DOHH2 (cell line): ENCODE results near the gene GLP2R.

Experiments used
- H3F3A ChIP-seq: fragments of 200-600 bp; sonication (generic), shearing (Covaris generic); 2 replicates; pipeline ENCODE4 v1.6.0; 2016; ENCODE audit warnings: antibody characterized with exemption, mild to moderate bottlenecking; ENCODE audit not compliant: control insufficient read depth, insufficient read depth
- H3K27ac ChIP-seq: fragments of 200-600 bp; sonication (generic); 2 replicates; pipeline ENCODE4 v1.5.1; 2014; ENCODE audit warnings: low read depth, mild to moderate bottlenecking, low read length, moderate library complexity
- H3K27me3 ChIP-seq: fragments of 200-600 bp; sonication (generic); 2 replicates; pipeline ENCODE4 v1.6.1; 2014; ENCODE audit warnings: mild to moderate bottlenecking, low read length, mixed read lengths; ENCODE audit not compliant: control insufficient read depth
- H3K36me3 ChIP-seq: fragments of 200-600 bp; sonication (generic); 2 replicates; pipeline ENCODE4 v1.6.1; 2014; ENCODE audit warnings: mild to moderate bottlenecking, low read length, moderate library complexity, mixed read lengths; ENCODE audit not compliant: control insufficient read depth
- H3K4me1 ChIP-seq: fragments of 200-600 bp; sonication (generic); 2 replicates; pipeline ENCODE4 v1.6.1; 2014; ENCODE audit warnings: mild to moderate bottlenecking, low read length, mixed read lengths; ENCODE audit not compliant: control insufficient read depth
- H3K4me2 ChIP-seq: fragments of 200-600 bp; sonication (generic); 2 replicates; pipeline ENCODE4 v1.6.0; 2014; ENCODE audit warnings: mild to moderate bottlenecking, low read length, moderate library complexity
- H3K4me3 ChIP-seq: fragments of 200-600 bp; sonication (generic); 2 replicates; pipeline ENCODE4 v1.5.1; 2014; ENCODE audit warnings: mild to moderate bottlenecking, low read length, mixed read lengths
- H3K79me2 ChIP-seq: fragments of 200-600 bp; sonication (generic); 2 replicates; pipeline ENCODE4 v1.6.1; 2014; ENCODE audit warnings: mild to moderate bottlenecking, low read length, mixed read lengths; ENCODE audit not compliant: control insufficient read depth
- H3K9me2 ChIP-seq: fragments of 200-600 bp; sonication (generic); replicated peaks from 2 replicates; pipeline ENCODE4 v1.6.1; 2014; ENCODE audit warnings: mild to moderate bottlenecking, low read length, mixed read lengths; ENCODE audit not compliant: control insufficient read depth
- H3K9me3 ChIP-seq: fragments of 200-600 bp; sonication (generic); 2 replicates; pipeline ENCODE4 v1.6.1; 2014; ENCODE audit warnings: antibody characterized with exemption, low read length, mixed read lengths; ENCODE audit not compliant: control insufficient read depth, insufficient read depth
- H4K20me1 ChIP-seq: fragments of 200-600 bp; sonication (generic); 2 replicates; pipeline ENCODE4 v1.6.0; 2014; ENCODE audit warnings: low read depth, mild to moderate bottlenecking, antibody characterized with exemption, low read length, moderate library complexity; ENCODE audit not compliant: control insufficient read depth, insufficient read depth
- EZH2phosphoT487 ChIP-seq: fragments of 200-600 bp; sonication (generic); IDR thresholded peaks from 2 replicates; pipeline ENCODE4 v1.6.1; 2017; ENCODE audit warnings: borderline replicate concordance, mild to moderate bottlenecking, antibody characterized with exemption, low read length, moderate library complexity, mixed read lengths
- TF ChIP-seq, protein P1 (sequence below): fragments of 200-600 bp; sonication (generic); IDR thresholded peaks from one replicate; pipeline ENCODE4 v1.5.1; 2014; ENCODE audit warnings: antibody characterized with exemption, mild to moderate bottlenecking, low read depth, low read length; ENCODE audit not compliant: poor library complexity, severe bottlenecking

GLP2R gene

DNA sequence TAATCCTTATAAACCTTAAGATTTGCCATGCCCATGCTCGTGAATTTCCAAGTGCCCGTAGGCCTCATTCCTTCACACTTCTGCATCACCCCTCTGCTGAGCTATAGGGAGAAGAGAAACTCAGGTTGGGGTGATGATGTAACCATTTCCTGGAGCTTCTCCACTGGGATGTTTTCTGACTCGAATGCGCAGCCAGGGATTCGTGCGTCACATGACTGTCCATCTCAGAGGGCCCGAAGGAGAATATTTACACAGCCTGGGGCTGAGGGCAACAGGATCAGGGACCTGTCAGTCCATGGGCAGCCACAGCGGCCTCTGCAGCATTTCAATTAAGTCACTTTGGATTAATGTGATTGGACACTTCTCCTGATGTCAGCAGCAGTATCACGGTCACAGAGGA, 12.6 kb upstream of the GLP2R start:
- TF ChIP-seq, protein P1, sequence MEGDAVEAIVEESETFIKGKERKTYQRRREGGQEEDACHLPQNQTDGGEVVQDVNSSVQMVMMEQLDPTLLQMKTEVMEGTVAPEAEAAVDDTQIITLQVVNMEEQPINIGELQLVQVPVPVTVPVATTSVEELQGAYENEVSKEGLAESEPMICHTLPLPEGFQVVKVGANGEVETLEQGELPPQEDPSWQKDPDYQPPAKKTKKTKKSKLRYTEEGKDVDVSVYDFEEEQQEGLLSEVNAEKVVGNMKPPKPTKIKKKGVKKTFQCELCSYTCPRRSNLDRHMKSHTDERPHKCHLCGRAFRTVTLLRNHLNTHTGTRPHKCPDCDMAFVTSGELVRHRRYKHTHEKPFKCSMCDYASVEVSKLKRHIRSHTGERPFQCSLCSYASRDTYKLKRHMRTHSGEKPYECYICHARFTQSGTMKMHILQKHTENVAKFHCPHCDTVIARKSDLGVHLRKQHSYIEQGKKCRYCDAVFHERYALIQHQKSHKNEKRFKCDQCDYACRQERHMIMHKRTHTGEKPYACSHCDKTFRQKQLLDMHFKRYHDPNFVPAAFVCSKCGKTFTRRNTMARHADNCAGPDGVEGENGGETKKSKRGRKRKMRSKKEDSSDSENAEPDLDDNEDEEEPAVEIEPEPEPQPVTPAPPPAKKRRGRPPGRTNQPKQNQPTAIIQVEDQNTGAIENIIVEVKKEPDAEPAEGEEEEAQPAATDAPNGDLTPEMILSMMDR, result no peak
- no peak for TF ChIP-seq EZH2phosphoT487
- no peak overlapping the region for H3K4me3 ChIP-seq
- H3K27me3 ChIP-seq, result no peaks in the 10 kb centered on the region
- H3K9me3 ChIP-seq, result no peaks in the 10 kb centered on the region
- no peaks in the 10 kb centered on the region for H3K4me1 ChIP-seq
- H3F3A ChIP-seq, result no peaks in the 10 kb centered on the region
- no peaks in the 10 kb centered on the region for H4K20me1 ChIP-seq
- no peaks in the 10 kb centered on the region for H3K36me3 ChIP-seq
- H3K9me2 ChIP-seq, result no peaks in the 10 kb centered on the region
- H3K27ac ChIP-seq, result no peak overlapping the region
- no peak overlapping the region for H3K4me2 ChIP-seq
- H3K79me2 ChIP-seq, result no peaks in the 10 kb centered on the region

DNA sequence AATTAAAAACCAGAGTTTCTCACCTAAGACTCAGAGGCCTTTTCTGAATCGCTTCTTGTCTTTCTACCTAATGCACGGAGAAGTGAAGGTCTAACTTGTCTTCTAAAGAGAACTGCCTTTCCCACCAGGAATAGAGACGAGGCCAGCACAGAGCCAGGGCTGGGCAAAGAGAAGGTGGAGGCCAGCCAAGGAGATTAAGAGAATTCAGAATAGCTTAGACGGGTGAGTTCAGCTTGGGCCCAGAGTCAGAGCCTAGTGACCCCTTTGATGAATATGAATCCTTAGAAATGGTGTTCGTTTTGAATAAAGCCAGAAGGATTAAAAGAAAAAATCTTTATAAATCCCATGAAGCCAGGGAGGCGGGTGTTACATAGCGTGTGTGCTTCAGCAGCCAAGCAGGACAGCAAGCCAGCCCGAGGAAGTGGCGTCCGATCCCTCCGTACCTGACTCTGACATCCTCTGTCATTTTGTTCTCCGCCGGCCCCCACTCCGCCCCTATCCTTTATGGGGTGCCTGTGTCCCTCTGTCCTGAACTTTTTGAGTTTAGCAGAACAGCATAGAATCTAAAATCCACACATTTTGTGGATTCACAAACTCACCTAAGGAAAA, 11.3 kb upstream of the GLP2R start:
- Histone ChIP-seq H3K9me3 (no peaks in the 10 kb centered on the region), H3K79me2 (no peaks in the 10 kb centered on the region), H3K4me2 (no peak overlapping the region), H3K4me3 (no peak overlapping the region), H3K36me3 (no peaks in the 10 kb centered on the region), H3K4me1 (no peaks in the 10 kb centered on the region), H3F3A (no peaks in the 10 kb centered on the region), H3K27me3 (no peaks in the 10 kb centered on the region), H3K27ac (no peak overlapping the region), H3K9me2 (no peaks in the 10 kb centered on the region), H4K20me1 (no peaks in the 10 kb centered on the region)
- TF ChIP-seq, protein P1, result no peak
- no peak for TF ChIP-seq EZH2phosphoT487

DNA sequence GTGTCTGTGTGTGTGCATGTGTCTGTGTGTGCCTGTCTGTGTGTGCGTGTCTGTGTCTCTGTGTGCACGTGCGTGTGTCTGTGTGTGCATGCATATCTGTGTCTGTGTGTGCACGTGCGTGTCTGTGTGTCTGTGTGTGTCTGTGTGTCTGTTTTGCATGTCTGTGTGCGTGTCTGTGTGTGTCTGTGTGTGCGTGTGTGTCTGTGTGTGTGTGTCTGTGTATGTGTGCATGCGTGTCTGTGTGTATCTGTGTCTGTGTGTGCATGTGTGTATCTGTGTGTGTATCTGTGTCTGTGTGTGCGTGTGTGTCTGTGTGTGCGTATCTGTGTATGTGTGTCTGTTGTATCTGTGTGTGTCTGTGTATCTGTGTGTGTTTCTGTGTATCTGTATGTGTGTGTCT, 9.3 kb upstream of the GLP2R start:
- Histone ChIP-seq H3K27me3 (no peaks in the 10 kb centered on the region), H3K9me2 (no peaks in the 10 kb centered on the region), H3F3A (no peaks in the 10 kb centered on the region), H3K4me3 (no peak overlapping the region), H3K4me2 (no peak overlapping the region), H3K4me1 (no peaks in the 10 kb centered on the region), H3K27ac (no peak overlapping the region), H4K20me1 (no peaks in the 10 kb centered on the region), H3K36me3 (no peaks in the 10 kb centered on the region), H3K9me3 (no peaks in the 10 kb centered on the region), H3K79me2 (no peaks in the 10 kb centered on the region)
- no peak for TF ChIP-seq EZH2phosphoT487
- TF ChIP-seq, protein P1, result no peak
